HCEC 1CT (cell line): ENCODE data around the gene UBTF.

Source experiments
- DNase-seq: peaks from one replicate; pipeline ENCODE4 v3.0.0-alpha.2; 2017

The UBTF gene

GRCh38 chr17:44219616-44220212 is at the start of gene UBTF:
Gene UBTF, minus strand, starts transcription at chr17:44219675. Its CDS starts 1,446 bp downstream, at chr17:44218229.
- DNase-seq: peak; percentile 67

GRCh38 chr17:44268709-44269534 is 49.4 kb upstream of the UBTF start:
- no peak for DNase-seq

- DNase-seq: no peak
Measured at GRCh38 chr17:44267818-44268490, 48.5 kb upstream of the UBTF start, which contains the start of gene SLC4A1. Gene SLC4A1, minus strand, starts transcription at chr17:44268135. Its CDS starts 5,269 bp downstream, at chr17:44262866.

- no peak for DNase-seq
Measured at GRCh38 chr17:44267165-44267455, 47.6 kb upstream of the UBTF start.

- no peak for DNase-seq
Measured at GRCh38 chr17:44266402-44267164, 47.1 kb upstream of the UBTF start.

GRCh38 chr17:44263345-44263902 is 43.9 kb upstream of the UBTF start:
- no peak for DNase-seq

- DNase-seq: no peak
Measured at GRCh38 chr17:44262654-44263225, 43.3 kb upstream of the UBTF start.

- DNase-seq: no peak
Measured at GRCh38 chr17:44260296-44260695, 40.8 kb upstream of the UBTF start.

- DNase-seq: no peak
Measured at GRCh38 chr17:44258811-44259351, 39.4 kb upstream of the UBTF start.

GRCh38 chr17:44257815-44258760 is 38.6 kb upstream of the UBTF start:
- DNase-seq: no peak

- DNase-seq: no peak
Measured at GRCh38 chr17:44256671-44257070, 37.2 kb upstream of the UBTF start.

- DNase-seq: no peak
Measured at GRCh38 chr17:44255915-44256314, 36.4 kb upstream of the UBTF start.

- DNase-seq: no peak
Measured at GRCh38 chr17:44254361-44255095, 35.1 kb upstream of the UBTF start.

- DNase-seq: no peak
Measured at GRCh38 chr17:44253006-44253405, 33.5 kb upstream of the UBTF start.

GRCh38 chr17:44251062-44251461 is 31.6 kb upstream of the UBTF start:
- no peak for DNase-seq

GRCh38 chr17:44249501-44250246 is 30.2 kb upstream of the UBTF start:
- DNase-seq: no peak

- DNase-seq: no peak
Measured at GRCh38 chr17:44247876-44248736, 28.6 kb upstream of the UBTF start.

GRCh38 chr17:44247440-44247841 is 28.0 kb upstream of the UBTF start:
- DNase-seq: no peak
